ENCODE results near the gene SSTR5.

SSTR5 gene

GRCh38 chr16:1069154-1069553, 3.4 kb upstream of the SSTR5 start:
- no peak for TF ChIP-seq POLR2AphosphoS5 (IDR thresholded peaks at IDR 0.05; ENCODE audit: low read depth, low read length)
- no peak for TF ChIP-seq TAF1 (IDR thresholded peaks at IDR 0.05; ENCODE audit: borderline replicate concordance, insufficient read depth, low read length)
- TF ChIP-seq REST (IDR thresholded peaks at IDR 0.05; ENCODE audit: insufficient read depth in 1 of 2, low read depth in 2 of 2, low read length in 2 of 2), result no peak
- TF ChIP-seq FOXP2 (optimal IDR thresholded peaks at IDR 0.05; ENCODE audit: borderline replicate concordance, extremely low read depth, extremely low read length, insufficient read depth), result no peak
- TF ChIP-seq SIN3A (IDR thresholded peaks at IDR 0.05; ENCODE audit: borderline replicate concordance, insufficient read depth, low read length), result no peak

GRCh38 chr16:1070084-1070863, 2.3 kb upstream of the SSTR5 start:
- no peak for TF ChIP-seq POLR2AphosphoS5 (IDR thresholded peaks at IDR 0.05; ENCODE audit: low read depth, low read length)
- TF ChIP-seq SIN3A (IDR thresholded peaks at IDR 0.05; ENCODE audit: borderline replicate concordance, insufficient read depth, low read length), result no peak
- no peak for TF ChIP-seq REST (IDR thresholded peaks at IDR 0.05; ENCODE audit: insufficient read depth in 1 of 2, low read depth in 2 of 2, low read length in 2 of 2)
- no peak for TF ChIP-seq FOXP2 (optimal IDR thresholded peaks at IDR 0.05; ENCODE audit: borderline replicate concordance, extremely low read depth, extremely low read length, insufficient read depth)
- TF ChIP-seq TAF1 (IDR thresholded peaks at IDR 0.05; ENCODE audit: borderline replicate concordance, insufficient read depth, low read length), result no peak

GRCh38 chr16:1070864-1071408, 1.6 kb upstream of the SSTR5 start:
- no peak for TF ChIP-seq FOXP2 (optimal IDR thresholded peaks at IDR 0.05; ENCODE audit: borderline replicate concordance, extremely low read depth, extremely low read length, insufficient read depth)
- no peak for TF ChIP-seq TAF1 (IDR thresholded peaks at IDR 0.05; ENCODE audit: borderline replicate concordance, insufficient read depth, low read length)
- no peak for TF ChIP-seq POLR2AphosphoS5 (IDR thresholded peaks at IDR 0.05; ENCODE audit: low read depth, low read length)
- TF ChIP-seq REST (IDR thresholded peaks at IDR 0.05; ENCODE audit: insufficient read depth in 1 of 2, low read depth in 2 of 2, low read length in 2 of 2), result no peak
- TF ChIP-seq SIN3A (IDR thresholded peaks at IDR 0.05; ENCODE audit: borderline replicate concordance, insufficient read depth, low read length), result no peak

GRCh38 chr16:1071561-1072225, 854 bp upstream of the SSTR5 start:
- TF ChIP-seq POLR2AphosphoS5 (IDR thresholded peaks at IDR 0.05; ENCODE audit: low read depth, low read length) (no peak), SIN3A (IDR thresholded peaks at IDR 0.05; ENCODE audit: borderline replicate concordance, insufficient read depth, low read length) (no peak), FOXP2 (optimal IDR thresholded peaks at IDR 0.05; ENCODE audit: borderline replicate concordance, extremely low read depth, extremely low read length, insufficient read depth) (no peak), TAF1 (IDR thresholded peaks at IDR 0.05; ENCODE audit: borderline replicate concordance, insufficient read depth, low read length) (no peak), REST (IDR thresholded peaks at IDR 0.05; ENCODE audit: insufficient read depth in 1 of 2, low read depth in 2 of 2, low read length in 2 of 2) (no peak)

All from PFSK-1 (cell line).